GM12891 (cell line): ENCODE measurements around the gene ADI1.

Source experiments
- POLR2A ChIP-seq: IDR thresholded peaks from 2 replicates; pipeline ENCODE4 v1.6.1; 2011; ENCODE audit warnings: low read depth, low read length, control low read depth
- POLR2AphosphoS5 ChIP-seq: IDR thresholded peaks from 2 replicates; pipeline ENCODE4 v1.6.1; 2011; ENCODE audit warnings: low read depth, low read length, control low read depth

GRCh38 chr2:3465844-3466481 is 53.4 kb downstream of the ADI1 start:
- TF ChIP-seq POLR2AphosphoS5 (no peak), POLR2A (no peak)
